GM18858 (cell line): ENCODE data around the gene INPP5A.

Experiments used
- ATAC-seq: cut with Tn5 transposase; IDR thresholded peaks from one replicate; pipeline ENCODE4 v1.9.1; 2021; ENCODE audit not compliant: unreplicated experiment

INPP5A gene

GRCh38 chr10:132641966-132642731 lies 104.6 kb downstream of the INPP5A start:
- ATAC-seq = no peak

- no peak for ATAC-seq
Measured at GRCh38 chr10:132642732-132643008, 105.1 kb downstream of the INPP5A start.

GRCh38 chr10:132643709-132644526 lies 106.3 kb downstream of the INPP5A start:
- ATAC-seq = no peak

GRCh38 chr10:132644527-132645246 lies 107.1 kb downstream of the INPP5A start:
- ATAC-seq = no peak

- no peak for ATAC-seq
Measured at GRCh38 chr10:132645247-132645530, 107.6 kb downstream of the INPP5A start.

- no peak for ATAC-seq
Measured at GRCh38 chr10:132645630-132646442, 108.2 kb downstream of the INPP5A start.

GRCh38 chr10:132646443-132647097 lies 109.0 kb downstream of the INPP5A start:
- ATAC-seq = no peak

GRCh38 chr10:132647424-132647823 lies 109.8 kb downstream of the INPP5A start:
- no peak for ATAC-seq

- ATAC-seq = no peak
Measured at GRCh38 chr10:132648072-132648850, 110.7 kb downstream of the INPP5A start.

GRCh38 chr10:132648851-132649528 lies 111.4 kb downstream of the INPP5A start:
- ATAC-seq = no peak

- ATAC-seq = no peak
Measured at GRCh38 chr10:132649651-132650360, 112.2 kb downstream of the INPP5A start.

GRCh38 chr10:132650611-132651250 lies 113.1 kb downstream of the INPP5A start:
- ATAC-seq = no peak

GRCh38 chr10:132651511-132652029 lies 114.0 kb downstream of the INPP5A start:
- no peak for ATAC-seq

- ATAC-seq = no peak
Measured at GRCh38 chr10:132652446-132652845, 114.9 kb downstream of the INPP5A start.

- no peak for ATAC-seq
Measured at GRCh38 chr10:132652936-132653590, 115.5 kb downstream of the INPP5A start.

- ATAC-seq = no peak
Measured at GRCh38 chr10:132653721-132654120, 116.1 kb downstream of the INPP5A start.

- no peak for ATAC-seq
Measured at GRCh38 chr10:132654121-132654571, 116.6 kb downstream of the INPP5A start.
